Measurements from ENCODE around the gene CACTIN.

GRCh38 chr19:3589439-3589838, 37.2 kb downstream of the CACTIN start:
- TF ChIP-seq RAD21 (IDR thresholded peaks at IDR 0.05; ENCODE audit: low read length) (no peak), CTCF (conservative IDR thresholded peaks at IDR 0.05; ENCODE audit: low read depth, low read length) (no peak), SMC3 (IDR thresholded peaks at IDR 0.05; ENCODE audit: low read depth, low read length) (no peak), MXI1 (IDR thresholded peaks at IDR 0.05; ENCODE audit: borderline replicate concordance, low read depth, low read length) (no peak), POLR2A (IDR thresholded peaks at IDR 0.05; ENCODE audit: low read depth, low read length) (no peak), RCOR1 (IDR thresholded peaks at IDR 0.05; ENCODE audit: insufficient replicate concordance, low read length) (no peak), CEBPB (IDR thresholded peaks at IDR 0.05; ENCODE audit: low read depth, low read length) (no peak), NFE2L2 (IDR thresholded peaks at IDR 0.05; ENCODE audit: low read depth, low read length) (no peak), USF2 (IDR thresholded peaks at IDR 0.05; ENCODE audit: low read depth, low read length) (no peak), BHLHE40 (IDR thresholded peaks at IDR 0.05; ENCODE audit: low read depth, low read length) (no peak), RFX5 (IDR thresholded peaks at IDR 0.05; ENCODE audit: low read depth, low read length) (no peak)

Measured in IMR-90 (cell line).